Activated T-helper 9 cell treated with anti-CD3 and anti-CD28 coated beads, Interleukin-2, amount 50 U/mL, for 16 hours (primary cell): ENCODE measurements around the gene AGBL3.
A peak's percentile ranks its signal among the peaks of the same experiment; 100 is the strongest.
"Not testable (repeated sequence)": the region's sequence is repeated elsewhere in the genome, so short reads cannot be mapped to it uniquely, and the experiment has no call there.

Experiments
- DNase-seq: peaks from one replicate; pipeline ENCODE4 v3.0.0-alpha.2; 2020; ENCODE audit warnings: low read depth

The AGBL3 gene

GRCh38 chr7:135168489-135169140 lies 182.3 kb downstream of the AGBL3 start:
- no peak for DNase-seq

- peak; percentile 42 for DNase-seq
Measured at GRCh38 chr7:135169141-135169963, 183.0 kb downstream of the AGBL3 start.

GRCh38 chr7:135169964-135170273 lies 183.6 kb downstream of the AGBL3 start:
- DNase-seq = no peak

GRCh38 chr7:135170274-135170997 lies 184.1 kb downstream of the AGBL3 start, which contains the start of gene CYREN:
Gene CYREN, minus strand, starts transcription at chr7:135170707. Its CDS starts 1,785 bp downstream, at chr7:135168922.
- DNase-seq = peak; percentile 90

GRCh38 chr7:135170998-135171481 lies 184.7 kb downstream of the AGBL3 start:
- DNase-seq = not testable (repeated sequence)

- not testable (repeated sequence) for DNase-seq
Measured at GRCh38 chr7:135171581-135172291, 185.4 kb downstream of the AGBL3 start.

GRCh38 chr7:135173916-135174315 lies 187.6 kb downstream of the AGBL3 start:
- DNase-seq = not testable (repeated sequence)

GRCh38 chr7:135174941-135175340 lies 188.6 kb downstream of the AGBL3 start:
- DNase-seq = no peak

- no peak for DNase-seq
Measured at GRCh38 chr7:135175931-135176330, 189.6 kb downstream of the AGBL3 start.

- no peak for DNase-seq
Measured at GRCh38 chr7:135177028-135177696, 190.9 kb downstream of the AGBL3 start.

GRCh38 chr7:135178364-135178763 lies 192.1 kb downstream of the AGBL3 start:
- DNase-seq = no peak

- no peak for DNase-seq
Measured at GRCh38 chr7:135179321-135179925, 193.1 kb downstream of the AGBL3 start.

GRCh38 chr7:135180122-135180521 lies 193.8 kb downstream of the AGBL3 start:
- DNase-seq = no peak

GRCh38 chr7:135181261-135181928 lies 195.1 kb downstream of the AGBL3 start:
- no peak for DNase-seq

GRCh38 chr7:135181929-135182678 lies 195.8 kb downstream of the AGBL3 start:
- DNase-seq = no peak

- no peak for DNase-seq
Measured at GRCh38 chr7:135183478-135183877, 197.2 kb downstream of the AGBL3 start.

- DNase-seq = no peak
Measured at GRCh38 chr7:135184254-135184841, 198.0 kb downstream of the AGBL3 start.
